ENCODE results near the gene CPLX4. TPM values are rescaled to one million over a fixed set of nuclear protein-coding genes. Genes with fewer than 3 reads are reported as not detected.

CPLX4 gene
- total and polyA plus RNA-seq, 2 of the 8 experiments (the other 6 are each of a cell fraction or from before 2014, with no cell fraction given), result not detected

GRCh38 chr18:59305295-59305694, 13.2 kb downstream of the CPLX4 start (continued):
- TF ChIP-seq JUN (IDR thresholded peaks at IDR 0.05; ENCODE audit: low read depth, low read length), result no peak
- no peak for TF ChIP-seq CTBP2 (IDR thresholded peaks at IDR 0.05; ENCODE audit: borderline replicate concordance, insufficient read depth, insufficient read length, low read length)

All from H1 (cell line).